ENCODE results near the gene STARD10. TPM values are rescaled to one million over a fixed set of nuclear protein-coding genes. Genes with fewer than 3 reads are reported as not detected.

Gene STARD10
- total RNA-seq, 1 experiment from 2014 or later, result 60.2 TPM

DNA sequence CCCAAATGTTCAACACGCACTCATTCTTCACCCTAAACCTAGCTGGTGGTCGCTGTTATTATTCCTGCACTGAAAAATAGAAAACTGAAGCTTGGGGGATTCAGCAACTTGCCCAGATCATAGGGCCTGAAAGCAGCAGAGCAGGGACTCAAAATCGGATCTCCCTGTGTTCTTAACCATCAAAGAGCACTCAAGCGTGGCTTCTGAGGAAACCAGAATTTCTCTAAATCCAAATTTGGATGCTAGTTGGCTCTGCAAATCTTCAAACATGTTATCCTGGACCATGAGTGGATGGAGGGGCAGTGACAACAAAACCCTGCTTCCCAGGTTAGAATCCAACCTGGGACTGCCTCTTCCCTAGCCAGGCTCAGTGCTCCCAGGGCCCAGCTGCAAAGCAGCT lies 30.0 kb downstream of the STARD10 start:
- DNase-seq (ENCODE audit: low spot score), result no peak

DNA sequence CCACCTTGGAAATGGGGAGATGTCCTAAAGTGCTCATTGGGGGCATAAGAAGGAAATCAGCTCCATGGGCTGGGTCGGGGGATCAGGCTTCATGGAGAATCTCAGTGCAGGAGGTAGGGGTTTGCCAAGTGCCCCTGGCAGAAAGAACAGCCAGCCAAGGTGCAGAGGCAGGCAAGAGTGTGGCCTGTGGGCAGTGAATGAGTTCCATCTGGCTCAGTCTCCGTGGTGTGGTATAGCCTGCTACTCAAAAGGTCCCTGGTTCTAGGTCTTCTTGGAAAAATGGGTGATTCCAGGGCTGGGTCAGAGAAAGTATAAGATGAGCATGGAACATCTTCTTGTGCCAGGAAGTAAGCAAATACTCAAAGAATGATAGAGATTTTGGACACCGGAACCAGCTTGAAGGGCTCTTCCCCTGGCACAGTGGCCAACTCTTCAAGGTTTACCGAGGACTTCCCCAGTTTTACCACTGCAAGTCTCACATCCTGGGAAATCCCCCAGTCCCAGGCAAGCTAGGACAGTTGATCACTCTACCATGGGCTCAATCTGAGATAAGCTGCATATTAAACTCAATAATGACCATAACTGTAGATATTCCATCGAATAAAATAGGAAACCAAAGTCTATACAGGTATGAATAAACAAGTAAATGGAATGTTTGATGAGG lies 31.1 kb downstream of the STARD10 start:
- DNase-seq (ENCODE audit: low spot score), result no peak

DNA sequence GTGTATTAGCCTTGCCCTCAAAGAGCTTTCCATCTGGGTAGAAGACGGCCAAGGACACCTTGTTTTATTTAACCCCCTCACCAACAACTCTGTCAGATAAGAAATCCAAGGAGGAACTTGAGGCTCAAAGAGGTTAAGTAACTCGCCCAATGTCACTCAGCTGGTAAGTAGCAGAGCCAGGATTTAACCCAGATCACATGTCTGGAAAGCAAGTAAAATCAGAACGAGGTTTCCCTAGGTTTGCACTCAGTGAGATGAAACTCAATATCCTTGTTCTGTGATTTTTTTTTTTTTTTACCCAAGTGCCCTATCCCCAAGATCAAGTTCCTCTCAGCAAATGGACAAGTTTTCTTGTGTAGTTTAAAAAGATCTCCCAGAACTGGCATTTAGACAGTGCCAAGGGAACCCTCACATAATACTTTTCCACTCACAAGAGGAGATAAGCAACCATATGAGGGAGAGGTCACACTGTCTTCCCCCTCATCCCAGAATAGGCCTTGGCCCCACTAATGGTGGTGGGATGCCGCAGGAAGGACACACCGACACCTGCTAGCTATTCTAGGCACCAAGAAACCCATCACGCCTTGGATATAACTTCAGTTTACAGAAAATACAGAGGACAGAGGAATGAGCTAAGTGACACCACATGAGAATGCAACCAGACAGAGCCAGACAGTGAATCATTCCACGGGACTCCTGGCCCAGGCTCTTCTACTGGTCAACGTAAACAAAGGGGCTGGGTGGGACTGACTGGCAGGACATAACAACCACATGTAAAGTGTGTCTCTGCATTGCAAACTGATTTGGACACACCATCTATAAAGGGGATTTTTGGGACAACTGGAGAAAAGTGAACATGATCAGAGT lies 33.1 kb downstream of the STARD10 start:
- peak; percentile 60 for DNase-seq (ENCODE audit: low spot score)

DNA sequence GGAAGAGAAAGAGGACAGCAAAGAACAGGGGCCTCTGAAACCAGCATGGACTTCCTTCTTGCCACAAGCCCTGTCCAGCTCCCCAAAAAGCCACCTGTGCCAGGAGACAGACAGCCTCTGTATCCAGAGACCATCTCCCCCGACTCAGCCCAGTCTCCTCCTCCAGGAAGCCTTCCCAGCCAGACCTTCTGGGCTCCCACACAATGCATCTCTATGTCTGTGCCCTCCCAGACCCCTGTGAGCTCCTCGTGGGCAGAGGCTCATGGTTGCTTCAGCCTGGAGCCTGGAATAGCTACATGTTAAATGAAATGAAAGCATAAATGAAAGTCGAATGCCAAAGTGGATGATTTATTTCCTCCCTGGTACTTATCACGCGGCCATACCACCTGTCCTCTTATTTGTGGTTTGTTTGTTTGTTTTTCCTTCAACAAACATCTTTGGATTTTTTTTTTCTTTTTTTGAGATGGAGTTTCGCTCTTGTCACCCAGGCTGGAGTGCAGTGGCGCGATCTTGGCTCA lies 34.3 kb downstream of the STARD10 start:
- DNase-seq (ENCODE audit: low spot score), result peak; percentile 35

DNA sequence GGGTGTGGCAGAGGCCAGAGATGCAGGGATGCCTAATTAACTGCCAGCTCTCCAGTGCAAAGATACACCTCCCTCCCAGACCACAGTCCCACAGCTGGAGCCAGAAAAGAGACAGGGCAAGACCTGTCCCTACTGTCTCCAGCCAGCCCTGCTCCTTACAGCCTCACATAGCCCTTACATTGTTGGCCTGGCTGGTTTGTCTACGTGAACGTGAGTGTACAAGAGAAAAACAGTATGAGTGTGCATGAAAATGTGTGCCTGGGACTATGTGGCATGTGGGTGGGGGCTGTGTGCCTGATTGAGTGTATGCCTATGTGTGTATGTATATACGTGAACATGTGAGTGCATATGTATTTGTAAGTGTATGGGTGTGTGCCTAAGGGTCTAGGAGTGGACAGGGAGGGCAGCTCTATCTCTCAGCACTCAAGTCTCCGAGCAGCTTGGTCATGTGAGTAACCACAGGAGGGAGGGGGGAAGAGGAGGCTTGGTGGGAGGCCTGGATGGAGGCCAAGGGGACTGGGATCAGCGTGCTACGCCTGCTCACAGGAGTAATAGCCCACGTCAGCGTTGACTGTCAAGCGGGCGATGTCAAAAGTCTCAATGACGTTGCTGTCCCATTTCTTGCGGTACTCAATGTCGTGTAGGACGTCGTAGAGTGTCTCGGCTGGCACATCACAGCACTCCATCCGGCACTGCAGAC lies 35.0 kb downstream of the STARD10 start:
- DNase-seq (ENCODE audit: low spot score), result peak; percentile 67

DNA sequence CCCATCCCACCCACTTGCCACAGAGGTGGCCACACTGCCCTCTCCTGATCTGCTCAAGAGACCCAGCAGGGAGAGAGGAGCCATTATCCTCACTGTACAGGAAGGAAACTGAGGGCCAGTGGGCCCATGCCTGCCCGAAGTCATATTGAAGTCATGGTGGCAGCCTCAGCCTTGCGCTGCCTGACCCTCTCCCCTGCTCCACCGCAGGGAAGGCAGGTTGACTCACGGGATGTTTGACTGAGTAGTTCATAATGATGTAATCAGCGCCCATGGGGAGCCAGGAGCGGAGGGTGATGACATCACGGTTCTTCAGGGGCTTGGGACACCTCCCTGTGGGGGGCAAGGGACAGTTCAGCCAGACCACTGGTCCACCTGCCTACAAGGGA lies 35.5 kb downstream of the STARD10 start:
- DNase-seq (ENCODE audit: low spot score), result peak; percentile 85

DNA sequence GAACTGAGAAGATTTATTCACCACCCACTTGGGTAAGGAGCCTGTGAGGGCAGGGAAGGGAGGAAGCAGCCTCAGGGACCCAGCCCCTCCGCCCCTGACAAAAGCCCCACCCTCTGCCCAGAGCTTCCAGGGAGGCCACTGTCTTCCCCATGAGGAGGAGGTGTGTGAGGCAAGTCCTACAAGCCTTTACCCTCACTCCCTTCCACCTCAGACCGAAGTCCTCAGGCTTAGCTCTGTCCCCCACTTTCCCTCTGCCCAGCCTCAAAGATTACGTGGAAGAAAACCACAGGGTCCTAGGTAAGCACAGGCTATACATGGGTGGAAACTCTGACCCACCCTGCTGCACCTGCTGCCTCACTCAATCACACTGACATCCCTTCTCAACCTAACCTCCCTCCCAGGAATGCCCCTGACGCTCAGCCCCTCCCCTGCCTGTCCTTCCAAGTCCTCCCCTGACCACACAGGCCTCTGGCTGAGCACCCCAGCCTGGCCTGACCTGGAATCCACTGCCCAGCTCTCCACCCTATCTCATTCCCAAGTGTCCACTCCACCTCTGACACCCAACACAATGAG lies 38.0 kb downstream of the STARD10 start:
- no peak for DNase-seq (ENCODE audit: low spot score)

DNA sequence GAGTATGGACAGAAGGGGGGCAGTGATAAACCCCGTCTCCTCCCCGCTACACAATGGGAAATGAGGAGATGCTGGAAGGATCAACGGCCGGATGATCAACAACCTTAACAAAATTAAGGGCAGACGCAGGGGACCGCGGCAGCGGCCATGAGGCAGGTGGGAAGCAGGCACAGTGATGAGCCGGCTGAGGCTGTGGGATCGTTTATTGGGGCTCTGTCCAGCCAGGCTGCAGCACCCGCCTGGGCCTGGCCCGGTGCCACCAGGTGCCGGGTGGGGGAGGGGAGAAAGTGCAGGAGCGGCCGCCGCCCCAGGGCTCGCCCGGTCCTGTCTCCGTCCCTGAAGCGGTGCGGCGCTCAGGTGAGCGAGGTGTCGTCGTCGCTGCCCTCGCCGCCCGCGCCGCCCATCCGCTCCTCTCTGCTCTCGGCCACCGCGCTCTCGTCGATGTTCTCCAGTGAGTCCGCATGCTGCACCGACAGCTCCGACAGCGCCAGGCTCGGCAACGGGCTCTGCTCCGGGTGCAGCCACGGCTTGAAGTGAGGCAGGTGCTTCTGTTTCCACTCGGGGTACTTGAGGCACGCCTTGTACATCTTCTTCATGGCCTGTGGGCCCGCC lies 39.2 kb downstream of the STARD10 start:
- DNase-seq (ENCODE audit: low spot score), result no peak

DNA sequence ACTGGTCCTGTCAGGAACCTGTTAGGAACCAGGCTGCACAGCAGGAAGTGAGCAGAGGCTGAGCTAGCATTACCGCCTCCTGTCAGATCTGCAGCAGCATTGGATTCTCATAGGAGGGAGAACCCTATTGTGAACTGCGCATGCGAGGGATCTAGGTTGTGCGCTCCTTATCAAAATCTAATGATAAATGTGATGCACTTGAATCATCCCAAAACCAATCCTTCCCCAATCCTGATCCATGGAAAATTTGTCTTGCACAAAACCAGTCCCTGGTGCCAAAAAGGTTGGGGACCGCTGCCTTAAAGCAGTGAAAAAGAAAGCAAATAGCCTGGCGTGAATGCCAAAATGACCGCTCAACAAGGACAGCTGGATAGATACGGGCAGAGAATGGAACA lies 39.7 kb downstream of the STARD10 start:
- DNase-seq (ENCODE audit: low spot score), result no peak

DNA sequence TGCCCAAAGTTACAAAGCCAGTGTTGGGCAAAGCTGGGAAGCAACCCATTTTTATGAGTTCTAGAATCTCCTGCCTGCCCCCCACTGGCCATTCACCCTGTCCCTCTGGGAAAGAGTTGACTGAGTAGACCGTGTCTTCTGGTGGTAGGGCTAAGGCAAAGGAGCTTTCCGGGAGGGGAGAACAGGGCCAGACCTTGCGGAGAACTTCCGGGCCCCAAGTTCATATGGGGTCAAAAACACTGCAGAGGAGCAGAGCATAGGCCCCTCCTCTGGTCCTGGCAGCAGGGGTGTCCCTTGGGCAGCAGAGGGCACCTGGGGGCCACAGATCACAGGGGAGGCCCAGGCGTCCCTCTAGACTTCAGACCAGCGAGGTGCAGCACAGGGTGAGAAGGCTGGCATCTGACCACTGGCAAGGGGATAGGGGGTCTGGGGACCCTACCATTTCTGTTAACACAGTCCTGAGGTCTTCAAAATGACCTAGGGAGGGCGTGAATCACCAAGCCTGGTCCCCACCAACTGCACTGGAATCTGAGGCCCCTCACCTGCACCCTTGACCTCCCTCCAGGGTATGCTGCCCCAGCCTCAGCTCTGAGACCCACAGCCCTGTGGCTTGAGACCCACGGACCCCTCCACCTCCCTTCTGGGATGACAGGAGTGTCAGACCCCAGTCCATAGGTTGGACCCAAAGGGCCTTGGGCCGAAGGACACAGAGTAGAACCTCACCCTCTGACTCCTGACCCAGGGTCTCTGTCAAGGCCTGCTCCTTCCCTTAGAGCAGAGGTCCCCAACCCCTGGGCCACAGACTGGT lies 40.3 kb downstream of the STARD10 start:
- peak; percentile 20 for DNase-seq (ENCODE audit: low spot score)

DNA sequence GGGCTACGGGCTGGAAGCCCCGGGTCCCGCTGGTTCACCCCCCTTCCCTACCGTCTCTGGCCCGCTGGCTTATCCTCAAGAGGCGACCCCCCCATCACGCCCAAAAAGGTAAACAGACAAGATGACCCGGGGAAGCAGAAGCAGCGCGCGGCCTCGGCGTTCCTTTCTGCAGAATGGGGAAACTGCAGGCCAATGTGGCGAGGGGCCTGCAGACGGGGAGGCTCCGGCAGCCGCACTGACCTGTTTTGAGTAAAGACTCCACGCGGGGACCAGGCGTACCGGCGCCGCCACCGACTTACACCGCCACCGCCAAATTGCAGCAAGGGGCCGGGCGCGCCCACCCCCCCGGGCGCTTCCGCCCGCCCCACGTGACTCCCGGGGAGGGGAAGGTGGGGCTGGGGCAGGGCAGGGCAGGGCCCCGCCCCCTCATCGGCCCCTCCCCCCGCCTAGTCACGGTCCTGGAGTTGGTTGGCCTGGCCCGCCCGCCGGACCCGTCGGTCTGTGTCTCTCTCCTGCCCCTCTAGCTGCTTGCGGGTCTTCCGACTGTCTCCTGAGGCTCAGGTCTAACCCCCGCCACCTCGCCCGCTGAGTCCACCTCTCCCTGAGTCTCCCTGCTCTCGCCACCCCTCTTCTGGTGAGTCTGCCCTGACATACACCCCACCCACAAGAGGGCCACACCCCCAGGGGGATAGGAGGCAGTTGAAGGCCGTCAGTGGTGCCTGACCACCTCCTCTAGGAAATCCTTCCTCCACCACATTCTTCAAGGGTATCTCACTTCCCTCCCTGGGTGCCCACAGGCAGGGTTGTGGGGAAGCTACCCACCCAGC lies 41.5 kb downstream of the STARD10 start, which contains the start of gene ARAP1:
TSS of gene ARAP1 (minus strand) at position 321 of the 827 bp plus-strand sequence. CDS start 25,280 bp downstream, outside the sequence.
- peak; percentile 94 for DNase-seq (ENCODE audit: low spot score)

DNA sequence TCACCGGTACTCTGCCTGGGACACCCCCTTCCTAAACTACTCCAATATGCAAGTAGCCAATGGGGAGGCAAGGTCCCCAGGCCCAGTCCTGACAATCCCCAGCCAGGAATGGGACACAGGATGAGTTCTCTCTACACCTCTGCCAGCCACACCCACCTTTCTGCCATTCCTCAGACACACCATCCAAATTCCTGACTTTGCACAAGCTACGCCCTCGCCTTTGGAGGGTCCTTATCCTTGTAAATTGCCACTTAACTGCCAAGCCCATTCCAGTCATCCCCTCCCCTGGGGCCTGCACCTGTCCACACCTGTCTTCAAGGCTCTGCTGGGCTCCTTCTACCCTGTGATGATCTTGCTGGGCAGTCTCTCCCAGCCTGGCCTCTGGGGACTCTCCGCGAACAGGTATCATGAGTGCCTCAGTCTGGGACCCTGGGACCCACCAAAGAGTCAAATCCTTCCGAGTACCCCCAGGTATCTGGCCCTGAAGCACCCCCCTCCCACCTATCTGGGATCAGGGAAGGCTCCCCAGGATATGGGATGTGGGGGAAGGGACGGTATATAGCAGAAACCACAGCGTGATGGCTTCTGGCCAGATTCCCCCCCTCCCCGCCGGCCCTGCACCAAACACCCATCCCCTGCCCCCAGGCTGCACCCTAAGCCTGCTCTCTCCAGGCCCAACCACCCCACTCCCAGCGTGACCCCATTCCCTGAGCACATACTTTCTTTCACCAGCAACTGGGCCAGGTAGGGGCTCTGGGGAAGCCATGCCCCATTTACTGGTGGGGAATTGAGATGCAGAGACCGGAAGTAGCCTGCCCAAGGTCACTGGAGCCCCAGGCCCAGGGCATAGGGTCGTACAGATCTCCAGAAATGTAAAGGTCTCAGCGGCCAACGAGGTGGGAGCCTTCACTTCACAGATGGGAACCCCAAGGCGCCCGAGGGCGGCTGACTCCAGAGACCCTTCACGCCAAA lies 42.4 kb downstream of the STARD10 start:
- peak; percentile 16 for DNase-seq (ENCODE audit: low spot score)

DNA sequence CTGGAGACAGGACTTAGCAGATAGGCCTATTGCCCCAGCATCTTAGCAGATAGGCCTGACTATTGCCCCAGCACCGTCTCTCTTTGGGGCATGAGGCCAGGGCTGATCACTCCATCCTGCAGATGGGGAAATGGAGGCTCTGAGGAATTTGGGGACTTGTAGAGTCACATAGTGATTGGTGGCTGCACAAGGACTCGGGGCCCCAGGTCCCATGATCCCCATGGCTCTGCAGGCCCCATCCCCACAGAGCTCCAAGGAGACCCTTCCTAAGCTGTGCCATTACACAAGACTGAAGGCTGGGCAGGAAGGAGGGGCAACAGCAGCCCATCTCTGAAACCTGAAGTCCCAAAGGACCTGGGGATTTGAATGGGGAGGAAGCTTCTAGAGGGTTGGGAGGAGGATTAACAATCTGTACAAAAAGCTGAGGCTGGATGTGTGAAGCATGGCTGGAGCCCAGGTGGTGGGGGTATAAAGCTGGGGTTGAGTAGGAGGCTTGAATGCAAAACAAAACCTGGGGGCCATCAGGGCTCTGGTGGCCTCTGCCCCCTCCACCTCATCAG lies 43.2 kb downstream of the STARD10 start:
- no peak for DNase-seq (ENCODE audit: low spot score)

DNA sequence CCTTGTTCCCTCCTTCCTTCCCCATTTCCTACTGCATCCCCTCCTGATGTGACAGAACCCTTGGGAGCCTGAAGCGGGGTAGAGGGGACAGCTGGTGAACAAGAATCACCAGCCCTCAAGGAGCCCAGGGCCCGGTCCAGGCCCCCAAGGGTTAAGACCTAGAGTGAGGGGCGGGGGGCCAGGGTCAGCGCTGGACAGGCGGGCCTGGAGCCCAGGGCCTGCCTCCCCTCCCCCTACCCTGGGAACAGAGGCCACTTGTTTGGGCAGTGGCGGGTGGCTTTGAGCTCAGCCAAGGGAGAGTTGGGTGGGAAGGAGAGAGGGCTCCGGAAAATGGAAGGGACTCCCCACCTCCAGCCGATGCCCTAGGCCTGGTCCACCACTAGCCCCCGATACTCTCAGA lies 43.8 kb downstream of the STARD10 start:
- DNase-seq (ENCODE audit: low spot score), result no peak

DNA sequence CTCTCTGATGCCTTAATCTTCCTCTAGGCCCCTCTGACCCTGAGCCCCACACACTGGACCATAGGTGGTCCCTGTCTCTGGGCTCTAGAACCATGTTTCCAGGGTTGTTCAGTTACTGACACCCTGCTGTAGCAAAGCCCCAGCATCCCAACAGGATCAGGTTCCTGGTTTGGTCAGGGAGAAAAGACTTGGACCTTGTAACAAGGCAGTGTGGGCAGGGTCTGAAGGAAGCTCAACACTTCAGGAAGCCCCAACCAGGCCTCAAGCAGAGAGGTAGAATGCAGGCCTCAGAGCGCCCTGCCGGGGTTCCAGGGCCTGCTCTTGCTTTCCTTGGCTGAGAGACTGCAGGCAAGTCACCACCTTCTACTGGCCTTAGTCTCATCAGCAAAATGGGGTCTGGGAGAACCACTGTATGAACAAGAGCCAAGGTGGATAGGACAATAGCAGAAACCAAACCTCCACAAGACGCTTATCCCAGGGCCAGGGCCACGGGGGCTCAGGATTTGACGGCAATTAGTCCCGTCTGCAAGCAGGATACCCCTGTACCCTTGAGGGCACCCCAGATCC lies 46.5 kb downstream of the STARD10 start:
- DNase-seq (ENCODE audit: low spot score), result no peak

DNA sequence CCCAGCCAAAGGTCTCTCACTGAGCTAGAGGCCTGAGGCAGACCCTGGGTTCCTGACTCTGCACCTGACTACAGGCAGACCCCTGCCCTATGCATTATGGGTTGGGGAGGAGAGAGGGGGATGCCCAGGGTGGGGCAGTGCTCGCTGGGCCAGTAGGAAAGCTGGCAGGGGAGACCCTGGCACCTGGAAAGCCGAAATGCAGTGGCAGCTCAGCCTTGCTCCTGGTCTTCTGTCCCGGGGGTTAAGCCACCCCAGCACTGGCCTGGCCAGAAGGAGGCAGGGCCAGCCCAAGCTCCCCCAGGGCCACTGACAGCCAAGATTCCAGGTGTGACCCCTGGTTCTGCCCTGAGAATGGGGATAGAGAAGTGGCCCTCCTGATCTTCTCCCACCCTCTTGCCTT lies 47.0 kb downstream of the STARD10 start:
- DNase-seq (ENCODE audit: low spot score), result no peak

DNA sequence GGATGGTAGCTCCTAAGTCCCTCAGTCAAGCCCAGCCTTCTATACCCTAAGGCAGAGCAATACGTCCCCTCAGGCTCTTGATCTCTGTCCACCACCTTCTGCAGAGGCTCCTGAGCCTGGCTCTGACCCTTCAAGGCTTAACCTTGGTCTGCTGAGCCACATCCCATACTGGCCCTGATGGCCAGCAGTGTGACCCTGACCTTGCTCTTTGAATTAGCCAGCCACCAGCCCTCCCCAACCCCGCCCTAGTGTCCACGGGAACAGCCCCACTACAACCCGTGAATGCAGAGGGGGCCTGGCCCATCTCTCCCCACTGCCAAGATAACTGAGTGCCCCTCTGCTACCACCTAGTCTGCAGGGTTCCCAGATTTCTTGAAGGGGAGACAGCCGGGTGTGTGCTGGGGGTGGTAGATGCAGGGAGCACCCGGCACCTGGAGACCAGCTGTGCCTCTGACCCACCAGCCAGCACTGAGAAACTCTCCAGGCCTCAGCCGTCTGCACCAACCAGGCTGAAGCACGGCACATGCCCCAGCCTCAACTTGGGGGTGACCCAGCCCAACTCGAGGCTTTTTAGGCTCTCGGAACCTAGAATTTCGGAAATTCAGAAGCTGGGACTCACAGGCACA lies 47.8 kb downstream of the STARD10 start:
- no peak for DNase-seq (ENCODE audit: low spot score)
